PC-9 (cell line): ENCODE data around the gene DGKG. TPM values are rescaled to one million over a fixed set of nuclear protein-coding genes. Genes with fewer than 3 reads are reported as not detected.

ENCODE experiments used
- BruUV-seq: library from RNA; stranded (reverse); fragments of 400-500 nt; replicated peaks from 2 replicates; lab custom pipeline; 2021; lab: Mats Ljungman, UMichigan
- CTCF ChIA-PET: fragments of 300-600 bp; sonication (Branson Sonifier 250); formaldehyde crosslinking; loops from one replicate; lab custom pipeline; 2022; ENCODE audit warnings: antibody characterized with exemption; lab: Charles Lee
- POLR2A ChIA-PET: fragments of 300-600 bp; sonication (Branson Sonifier 250); formaldehyde crosslinking; loops from one replicate; lab custom pipeline; 2022; ENCODE audit warnings: antibody characterized with exemption; ENCODE audit not compliant: unreplicated experiment; lab: Charles Lee
- DNase-seq, 2 experiments: peaks; one replicate each; pipeline versions ENCODE4 v3.0.0 to v3.0.0-alpha.2; 2015 to 2022; ENCODE audit warnings: mixed read lengths in 1 of 2
- H2AFZ ChIP-seq: fragments of 200-600 bp; sonication (generic); 2 replicates; pipeline ENCODE4 v1.8.1; 2017; ENCODE audit warnings: antibody characterized with exemption
- H3F3A ChIP-seq: fragments of 200-600 bp; sonication (generic); 2 replicates; pipeline ENCODE4 v1.8.1; 2017; ENCODE audit warnings: antibody characterized with exemption, mild to moderate bottlenecking, low read depth; ENCODE audit not compliant: insufficient read depth
- H3K27ac ChIP-seq: fragments of 200-600 bp; sonication (generic); 2 replicates; pipeline ENCODE4 v1.6.1; 2016; ENCODE audit warnings: mixed run types
- H3K27me3 ChIP-seq: fragments of 200-600 bp; sonication (generic); 2 replicates; pipeline ENCODE4 v1.6.1; 2016; ENCODE audit warnings: low read depth, mixed run types; ENCODE audit not compliant: insufficient read depth
- H3K36me3 ChIP-seq: fragments of 200-600 bp; sonication (generic); 2 replicates; pipeline ENCODE4 v1.6.1; 2016; ENCODE audit warnings: low read depth, mixed run types
- H3K4me1 ChIP-seq: fragments of 200-600 bp; sonication (generic); replicated peaks from 2 replicates; pipeline ENCODE4 v1.6.1; 2016; ENCODE audit warnings: mixed run types; ENCODE audit not compliant: insufficient read depth
- H3K4me2 ChIP-seq: fragments of 200-600 bp; sonication (generic); 2 replicates; pipeline ENCODE4 v1.6.1; 2017; ENCODE audit warnings: mixed run types
- H3K4me3 ChIP-seq: fragments of 200-600 bp; sonication (generic); 2 replicates; pipeline ENCODE4 v1.6.1; 2016; ENCODE audit warnings: mixed run types
- H3K79me2 ChIP-seq: fragments of 200-600 bp; sonication (generic); 2 replicates; pipeline ENCODE4 v1.6.1; 2017; ENCODE audit warnings: low read depth, mixed run types
- H3K9me2 ChIP-seq: fragments of 200-600 bp; sonication (generic); 2 replicates; pipeline ENCODE4 v1.8.1; 2017; ENCODE audit warnings: mild to moderate bottlenecking; ENCODE audit not compliant: insufficient read depth
- H3K9me3 ChIP-seq: fragments of 200-600 bp; sonication (generic); 2 replicates; pipeline ENCODE4 v1.8.1; 2016; ENCODE audit warnings: low read depth; ENCODE audit not compliant: insufficient read depth
- H4K20me1 ChIP-seq: fragments of 200-600 bp; sonication (generic); 2 replicates; pipeline ENCODE4 v1.8.1; 2017; ENCODE audit not compliant: insufficient read depth
- CTCF ChIP-seq: fragments of 200-600 bp; sonication (generic); conservative IDR thresholded peaks from 2 replicates; pipeline ENCODE4 v1.6.1; 2017; ENCODE audit warnings: mixed run types, antibody characterized with exemption, mild to moderate bottlenecking, moderate library complexity
- EZH2 ChIP-seq: fragments of 200-600 bp; sonication (generic); IDR thresholded peaks from 2 replicates; pipeline ENCODE4 v1.8.0; 2017; ENCODE audit warnings: antibody characterized with exemption, low read depth
- intact Hi-C: fragments of 100-400 bp; cut with micrococcal nuclease; formaldehyde crosslinking; loops from one replicate; pipeline ENCODE4 v1.10.0; 2022; ENCODE audit not compliant: unreplicated experiment
- total RNA-seq: library from RNA; stranded (reverse); gene quantifications from 2 replicates; pipeline ENCODE4 v1.2.3, GENCODE V29; 2021

Gene DGKG
- total RNA-seq, 1 experiment from 2014 or later = 20.0 TPM

- H3K9me2 ChIP-seq = no peaks in the 10 kb centered on the region
- H3F3A ChIP-seq = no peaks in the 10 kb centered on the region
- no peak overlapping the region for H3K4me3 ChIP-seq
- BruUV-seq = no TSS peak
- no peak overlapping the region for H3K27ac ChIP-seq
- H2AFZ ChIP-seq = no peak overlapping the region
- no peaks in the 10 kb centered on the region for H3K4me1 ChIP-seq
- intact Hi-C loops = no loop called here
- no peak for TF ChIP-seq CTCF
- no peak for TF ChIP-seq EZH2
- CTCF ChIA-PET = no interaction called here
- no peak overlapping the region for H3K4me2 ChIP-seq
- H3K9me3 ChIP-seq = no peaks in the 10 kb centered on the region
- no peak for DNase-seq
- no peaks in the 10 kb centered on the region for H3K79me2 ChIP-seq
- POLR2A ChIA-PET = no interaction called here
- H4K20me1 ChIP-seq = no peaks in the 10 kb centered on the region
- H3K27me3 ChIP-seq = no peaks in the 10 kb centered on the region
- H3K36me3 ChIP-seq = no peaks in the 10 kb centered on the region
Observed at GRCh38 chr3:186151077-186151971, 210.7 kb downstream of the DGKG start.

- Histone ChIP-seq H3K4me1 (no peaks in the 10 kb centered on the region), H3K4me3 (no peak overlapping the region), H3K9me2 (no peaks in the 10 kb centered on the region), H3K27me3 (no peaks in the 10 kb centered on the region), H3F3A (no peaks in the 10 kb centered on the region), H3K4me2 (no peak overlapping the region), H2AFZ (no peak overlapping the region), H3K79me2 (no peaks in the 10 kb centered on the region), H3K27ac (no peak overlapping the region), H4K20me1 (no peaks in the 10 kb centered on the region), H3K36me3 (no peaks in the 10 kb centered on the region), H3K9me3 (no peaks in the 10 kb centered on the region)
- BruUV-seq = no TSS peak
- CTCF ChIA-PET = no interaction called here
- no peak for DNase-seq
- TF ChIP-seq CTCF = no peak
- no peak for TF ChIP-seq EZH2
- intact Hi-C loops = no loop called here
- POLR2A ChIA-PET = no interaction called here
Observed at GRCh38 chr3:186150041-186150830, 211.8 kb downstream of the DGKG start.

DNA sequence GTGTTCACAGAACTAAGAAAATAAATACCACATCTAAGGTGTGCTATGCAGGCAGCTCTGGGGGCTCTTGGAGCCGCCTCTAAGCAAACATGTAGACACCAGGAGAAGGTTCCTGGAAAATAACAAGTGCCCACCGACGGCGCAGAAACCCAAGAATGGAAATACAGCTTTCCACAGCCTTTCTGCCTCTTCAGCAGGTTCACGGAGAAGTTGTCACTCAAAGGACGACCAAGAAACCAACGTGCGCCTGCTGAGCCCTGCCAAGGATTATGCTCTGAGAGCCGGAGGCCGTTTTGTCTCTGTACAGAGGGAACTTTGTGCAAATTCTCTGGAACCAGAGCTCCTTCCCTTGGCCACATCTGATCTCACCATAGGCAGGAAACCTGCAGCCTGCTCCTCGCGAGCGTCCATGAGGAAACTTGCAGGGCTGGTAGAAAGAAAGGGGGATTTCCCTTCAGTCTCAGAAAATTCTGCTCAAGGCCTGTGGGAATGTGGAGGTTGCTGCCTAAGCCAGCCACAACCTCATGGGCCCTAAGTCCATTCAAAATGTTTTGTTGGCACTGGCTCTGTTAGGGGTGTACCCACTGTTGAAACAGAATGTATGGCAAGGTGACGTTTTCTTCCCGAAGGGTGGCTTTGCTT lies 212.6 kb downstream of the DGKG start:
- H3K9me2 ChIP-seq = no peaks in the 10 kb centered on the region
- H3K27me3 ChIP-seq = no peaks in the 10 kb centered on the region
- no peak for TF ChIP-seq EZH2
- no peak for TF ChIP-seq CTCF
- H3K4me3 ChIP-seq = no peak overlapping the region
- CTCF ChIA-PET = no interaction called here
- H3K27ac ChIP-seq = no peak overlapping the region
- no peaks in the 10 kb centered on the region for H4K20me1 ChIP-seq
- no peaks in the 10 kb centered on the region for H3K79me2 ChIP-seq
- DNase-seq = no peak
- H2AFZ ChIP-seq = no peak overlapping the region
- H3K36me3 ChIP-seq = no peaks in the 10 kb centered on the region
- no TSS peak for BruUV-seq
- H3K9me3 ChIP-seq = no peaks in the 10 kb centered on the region
- no peaks in the 10 kb centered on the region for H3K4me1 ChIP-seq
- H3K4me2 ChIP-seq = no peak overlapping the region
- no peaks in the 10 kb centered on the region for H3F3A ChIP-seq
- intact Hi-C loops = no loop called here
- POLR2A ChIA-PET = no interaction called here
